HG03280 (cell line): ENCODE measurements around the gene KIF6.
"Not testable (repeated sequence)": the region's sequence is repeated elsewhere in the genome, so short reads cannot be mapped to it uniquely, and the experiment has no call there.

Experiments used
- ATAC-seq: cut with Tn5 transposase; IDR thresholded peaks from one replicate; pipeline ENCODE4 v1.9.1; 2021; ENCODE audit warnings: mild to moderate bottlenecking, moderate library complexity; ENCODE audit not compliant: unreplicated experiment

Gene KIF6

GRCh38 chr6:39555136-39555535 is 170.1 kb downstream of the KIF6 start:
- ATAC-seq: no peak

- ATAC-seq: no peak
Measured at GRCh38 chr6:39553860-39554802, 171.1 kb downstream of the KIF6 start.

- ATAC-seq: no peak
Measured at GRCh38 chr6:39553029-39553428, 172.2 kb downstream of the KIF6 start.

GRCh38 chr6:39550191-39550590 is 175.0 kb downstream of the KIF6 start:
- no peak for ATAC-seq

GRCh38 chr6:39546731-39547130 is 178.5 kb downstream of the KIF6 start:
- no peak for ATAC-seq

GRCh38 chr6:39543950-39544349 is 181.3 kb downstream of the KIF6 start:
- ATAC-seq: no peak

- ATAC-seq: no peak
Measured at GRCh38 chr6:39543095-39543494, 182.1 kb downstream of the KIF6 start.

- ATAC-seq: no peak
Measured at GRCh38 chr6:39540454-39540853, 184.8 kb downstream of the KIF6 start.

- peak; percentile 96 for ATAC-seq
Measured at GRCh38 chr6:39530201-39530759, 194.9 kb downstream of the KIF6 start.

GRCh38 chr6:39527792-39528564 is 197.2 kb downstream of the KIF6 start:
- no peak for ATAC-seq

- no peak for ATAC-seq
Measured at GRCh38 chr6:39524007-39524406, 201.2 kb downstream of the KIF6 start.

GRCh38 chr6:39521958-39522357 is 203.2 kb downstream of the KIF6 start:
- ATAC-seq: no peak

GRCh38 chr6:39520916-39521315 is 204.3 kb downstream of the KIF6 start:
- ATAC-seq: no peak

- no peak for ATAC-seq
Measured at GRCh38 chr6:39520411-39520810, 204.8 kb downstream of the KIF6 start.

GRCh38 chr6:39518221-39518620 is 207.0 kb downstream of the KIF6 start:
- no peak for ATAC-seq

GRCh38 chr6:39517756-39518155 is 207.5 kb downstream of the KIF6 start:
- ATAC-seq: no peak

- no peak for ATAC-seq
Measured at GRCh38 chr6:39516471-39516870, 208.7 kb downstream of the KIF6 start.

GRCh38 chr6:39515471-39515870 is 209.7 kb downstream of the KIF6 start:
- ATAC-seq: no peak

GRCh38 chr6:39515006-39515405 is 210.2 kb downstream of the KIF6 start:
- ATAC-seq: no peak

- not testable (repeated sequence) for ATAC-seq
Measured at GRCh38 chr6:39509831-39510230, 215.4 kb downstream of the KIF6 start.

- ATAC-seq: no peak
Measured at GRCh38 chr6:39508515-39508914, 216.7 kb downstream of the KIF6 start.
